NCI-H2196 treated with DMSO at 0.1 percent for 48 hours (cell line): ENCODE data around the gene CLHC1.
A peak's percentile ranks its signal among the peaks of the same experiment; 100 is the strongest.
"Not testable (repeated sequence)": the region's sequence is repeated elsewhere in the genome, so short reads cannot be mapped to it uniquely, and the experiment has no call there.

Source experiments
- DNase-seq: peaks from one replicate; lab custom pipeline; 2025; ENCODE audit not compliant: unreplicated experiment; lab: John Stamatoyannopoulos, UW

Gene CLHC1

DNA sequence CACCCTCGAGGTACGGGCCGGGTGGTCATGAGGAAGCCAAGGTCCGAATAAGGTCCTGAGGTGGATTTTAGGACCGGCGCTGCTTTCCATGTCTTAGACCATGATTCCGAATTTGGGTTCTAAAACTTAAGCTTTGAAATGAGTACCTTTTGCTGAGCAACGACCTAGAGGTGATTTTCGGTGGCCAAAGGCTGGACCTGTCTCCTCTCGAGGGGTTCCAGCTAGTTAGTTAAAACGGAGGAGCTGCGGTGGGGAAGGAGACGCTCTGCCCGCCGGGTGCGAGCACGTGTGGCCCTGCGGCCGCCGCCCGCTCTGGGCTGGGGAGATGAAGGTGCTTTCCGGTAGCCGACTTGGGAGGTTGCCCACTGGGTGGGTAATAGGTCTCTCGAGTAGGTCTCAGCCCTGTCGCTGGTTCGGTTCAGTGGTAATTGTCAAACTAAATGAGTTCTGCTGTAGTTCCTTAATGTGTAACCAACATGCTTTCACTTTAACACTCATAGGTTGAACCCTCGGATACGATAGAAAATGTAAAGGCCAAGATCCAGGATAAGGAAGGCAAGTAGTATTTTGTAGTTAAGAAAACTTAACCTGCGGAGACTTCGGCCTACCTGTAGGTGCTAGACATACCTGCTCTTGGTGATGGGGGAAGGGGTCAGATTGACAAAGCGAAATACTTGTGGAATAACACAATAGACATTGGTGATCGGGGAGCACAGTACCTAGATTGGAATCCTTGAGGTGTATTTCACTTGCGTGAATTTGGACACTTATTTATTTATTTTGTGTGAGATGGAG lies 967 bp upstream of the CLHC1 start:
- DNase-seq = no peak

GRCh38 chr2:55231546-55232083 lies 478 bp downstream of the CLHC1 start:
- no peak for DNase-seq

GRCh38 chr2:55230551-55230950 lies 1.5 kb downstream of the CLHC1 start:
- DNase-seq = no peak

DNA sequence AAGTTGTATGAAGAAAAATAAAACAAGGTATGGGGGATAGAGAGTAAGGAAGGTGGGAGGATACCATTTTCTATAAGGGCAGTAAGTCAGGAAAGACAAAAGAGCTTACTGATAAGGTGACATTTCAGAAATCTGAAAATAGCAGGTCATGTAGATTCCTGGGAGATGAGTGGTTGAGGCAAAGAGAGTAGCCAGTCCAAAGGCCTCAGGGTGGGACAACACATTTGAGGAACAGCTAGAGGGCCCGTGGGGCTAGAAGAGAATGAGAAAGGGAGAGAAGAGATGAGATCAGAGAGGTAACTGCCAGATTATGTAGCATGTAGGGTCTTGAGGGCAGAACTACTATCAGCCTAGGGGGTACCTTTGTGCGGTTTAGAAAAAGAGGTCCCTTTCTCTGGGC lies 2.9 kb downstream of the CLHC1 start:
- DNase-seq = no peak

- DNase-seq = no peak
Observed at GRCh38 chr2:55228226-55228563, 3.9 kb downstream of the CLHC1 start.

GRCh38 chr2:55227437-55228225 lies 4.5 kb downstream of the CLHC1 start:
- DNase-seq = not testable (repeated sequence)

DNA sequence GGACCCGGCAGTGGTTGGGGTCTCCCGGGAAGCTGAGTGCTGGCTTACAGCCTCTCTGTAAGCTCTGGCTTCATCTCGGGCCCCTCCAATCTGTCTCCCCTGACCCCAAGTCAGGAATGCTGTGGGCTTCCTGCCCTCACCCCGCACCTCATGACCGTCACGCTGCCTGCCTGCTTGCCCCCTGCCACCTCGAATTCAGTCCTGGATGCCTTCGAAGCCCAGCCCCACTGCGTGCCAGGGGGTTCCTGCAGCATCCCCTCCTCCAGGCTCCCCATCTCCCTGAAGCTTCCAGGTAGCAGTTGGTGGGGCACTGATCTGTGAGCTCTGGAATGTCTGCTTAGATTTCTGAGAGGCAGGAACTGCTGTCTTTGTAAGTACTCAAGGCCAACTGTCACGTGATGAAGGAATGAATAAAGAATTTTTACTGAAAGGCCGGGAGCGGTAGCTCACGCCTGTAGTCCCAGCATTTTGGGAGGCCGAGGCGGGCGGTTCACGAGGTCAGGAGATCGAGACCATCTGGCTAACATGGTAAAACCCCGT lies 6.5 kb downstream of the CLHC1 start:
- no peak for DNase-seq

DNA sequence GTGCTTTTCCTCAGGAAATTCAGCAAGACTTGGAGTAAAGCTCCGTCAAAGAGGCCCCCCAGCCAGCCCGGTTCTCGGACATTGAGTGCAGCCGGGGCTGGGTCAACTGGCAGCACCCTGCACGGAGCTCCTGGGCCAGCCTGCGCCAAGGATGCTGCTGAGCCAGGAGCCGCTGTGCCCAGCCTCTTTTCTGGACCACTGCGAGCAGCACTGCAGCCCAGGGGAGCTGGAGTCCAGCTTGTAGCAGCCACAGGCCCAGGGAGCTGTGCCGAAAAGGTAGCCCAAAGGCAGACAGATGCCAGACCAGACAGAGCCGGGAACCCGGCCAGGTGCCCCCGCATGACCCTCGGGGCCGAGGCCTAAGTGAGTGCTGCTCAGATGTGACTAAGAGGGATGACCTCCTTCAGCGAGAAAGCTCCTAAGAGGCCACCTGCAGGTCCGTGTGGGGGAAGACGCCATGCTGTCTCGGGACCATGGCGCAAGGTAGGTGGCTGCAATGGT lies 7.3 kb downstream of the CLHC1 start:
- DNase-seq = no peak

DNA sequence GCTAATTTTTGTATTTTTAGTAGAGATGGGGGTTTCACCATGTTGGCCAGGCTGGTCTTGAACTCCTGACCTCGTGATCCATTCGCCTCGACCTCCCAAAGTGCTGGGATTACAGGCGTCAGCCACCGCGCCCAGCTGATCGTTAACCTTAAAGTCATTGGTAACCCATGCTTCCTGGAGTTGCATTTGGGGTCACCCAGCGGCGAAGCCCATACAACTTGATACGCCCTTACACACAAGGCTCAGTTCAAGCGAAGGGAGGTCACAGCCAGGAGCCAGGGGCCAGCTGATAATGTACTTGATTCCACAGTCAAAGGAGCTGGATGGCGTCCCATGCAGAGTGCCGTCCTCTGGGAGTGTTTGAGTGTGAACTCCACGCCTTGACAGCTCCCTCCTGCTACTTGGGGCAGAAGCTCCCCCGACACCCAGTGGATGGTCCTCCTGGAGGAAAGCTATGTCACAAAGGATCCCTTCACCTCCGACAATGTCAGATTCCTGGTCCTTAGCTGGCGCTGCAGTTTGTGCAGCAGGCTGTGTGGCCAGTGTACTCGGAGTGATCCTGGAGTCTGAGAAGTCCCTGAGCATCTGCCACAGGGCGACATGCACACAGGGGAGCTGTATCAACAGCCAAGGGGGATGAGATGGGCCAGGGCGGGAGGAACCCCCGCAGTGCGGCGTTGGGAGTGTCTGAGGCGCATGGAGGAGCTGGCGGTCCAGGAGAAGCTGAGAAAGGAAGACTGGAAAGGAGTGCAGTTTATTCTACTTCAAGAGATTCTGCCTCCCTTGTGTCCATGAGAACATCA lies 7.9 kb downstream of the CLHC1 start:
- DNase-seq = no peak

DNA sequence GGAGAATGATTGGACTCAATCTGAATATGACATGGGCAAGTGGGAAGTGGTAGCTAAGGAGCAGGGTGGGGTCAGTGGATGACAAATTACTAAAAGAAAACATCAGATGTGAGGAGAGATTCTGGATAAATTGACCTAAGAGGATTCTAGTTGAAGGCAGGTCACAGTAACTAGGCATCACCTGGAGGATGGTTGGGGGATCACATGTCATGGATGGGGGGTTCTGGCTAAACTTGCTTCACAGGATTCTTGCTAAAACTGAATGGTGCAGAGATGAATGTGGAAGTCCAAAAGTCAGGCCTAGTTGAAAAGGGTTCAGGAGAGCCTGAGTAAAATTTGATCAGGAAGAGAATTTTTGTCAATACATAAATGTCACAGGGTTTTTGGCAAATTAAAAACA lies 18.3 kb downstream of the CLHC1 start:
- no peak for DNase-seq

- DNase-seq = no peak
Observed at GRCh38 chr2:55204950-55205349, 27.1 kb downstream of the CLHC1 start.

GRCh38 chr2:55204536-55204935 lies 27.6 kb downstream of the CLHC1 start:
- no peak for DNase-seq

- no peak for DNase-seq
Observed at GRCh38 chr2:55200416-55200815, 31.7 kb downstream of the CLHC1 start.

GRCh38 chr2:55196526-55196925 lies 35.6 kb downstream of the CLHC1 start:
- DNase-seq = no peak

- DNase-seq = not testable (repeated sequence)
Observed at GRCh38 chr2:55191888-55192287, 40.2 kb downstream of the CLHC1 start.

DNA sequence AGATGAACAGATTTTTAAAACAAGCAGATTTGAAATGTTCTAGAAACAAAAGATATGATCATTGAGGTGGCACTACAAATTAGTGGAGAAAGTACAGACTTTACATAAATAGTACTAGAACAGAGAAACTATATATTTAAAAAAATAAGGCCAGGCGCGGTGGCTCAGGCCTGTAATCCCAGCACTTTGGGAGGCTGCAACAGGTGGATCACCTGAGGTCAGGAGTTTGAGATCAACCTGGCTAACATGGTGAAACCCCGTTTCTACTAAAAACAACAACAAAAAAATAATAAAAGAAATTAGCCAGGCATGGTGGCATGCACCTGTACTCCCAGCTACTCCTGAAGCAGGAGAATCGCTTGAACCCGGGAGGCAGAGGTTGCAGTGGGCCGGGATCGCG lies 45.3 kb downstream of the CLHC1 start:
- not testable (repeated sequence) for DNase-seq

- no peak for DNase-seq
Observed at GRCh38 chr2:55180374-55180773, 51.7 kb downstream of the CLHC1 start.

- DNase-seq = no peak
Observed at GRCh38 chr2:55176094-55176415, 56.0 kb downstream of the CLHC1 start.

DNA sequence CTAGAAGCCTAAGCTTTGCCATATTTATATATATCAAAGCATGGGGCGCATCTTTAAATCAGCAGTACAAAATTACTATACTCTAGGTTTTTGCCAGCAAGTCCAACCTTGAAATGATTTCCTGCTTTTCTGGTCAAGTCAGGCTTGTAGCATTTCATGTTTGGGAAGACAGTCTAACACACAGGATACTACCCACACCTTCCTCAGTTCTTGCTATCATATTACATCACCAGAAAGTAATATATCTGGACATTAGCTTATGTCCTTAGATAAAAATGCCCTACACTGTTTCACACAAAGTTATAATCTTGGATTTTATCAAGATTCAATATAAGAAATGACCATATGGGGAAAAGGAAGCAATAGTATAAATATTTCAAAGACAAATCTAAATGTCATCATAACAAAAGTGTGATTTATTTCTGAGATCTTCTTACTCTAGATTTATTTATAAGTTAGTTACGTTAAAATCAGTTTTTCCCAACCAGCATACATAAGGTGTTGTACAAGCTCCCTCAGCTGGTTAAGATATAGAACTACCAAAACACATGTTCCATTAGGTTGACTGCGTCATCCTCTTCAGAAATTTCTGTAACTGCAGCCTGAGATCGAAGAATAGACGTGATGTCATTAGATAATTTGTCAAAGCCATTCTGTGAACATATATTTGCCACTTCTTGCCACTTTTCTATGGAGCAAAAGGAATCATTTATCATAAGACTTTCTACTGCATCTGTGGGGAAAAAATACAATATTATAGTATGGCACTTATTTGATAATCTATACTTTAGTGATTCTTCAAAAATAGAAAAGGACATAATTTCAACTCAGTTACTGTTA lies 56.6 kb downstream of the CLHC1 start:
- peak; percentile 6 for DNase-seq

DNA sequence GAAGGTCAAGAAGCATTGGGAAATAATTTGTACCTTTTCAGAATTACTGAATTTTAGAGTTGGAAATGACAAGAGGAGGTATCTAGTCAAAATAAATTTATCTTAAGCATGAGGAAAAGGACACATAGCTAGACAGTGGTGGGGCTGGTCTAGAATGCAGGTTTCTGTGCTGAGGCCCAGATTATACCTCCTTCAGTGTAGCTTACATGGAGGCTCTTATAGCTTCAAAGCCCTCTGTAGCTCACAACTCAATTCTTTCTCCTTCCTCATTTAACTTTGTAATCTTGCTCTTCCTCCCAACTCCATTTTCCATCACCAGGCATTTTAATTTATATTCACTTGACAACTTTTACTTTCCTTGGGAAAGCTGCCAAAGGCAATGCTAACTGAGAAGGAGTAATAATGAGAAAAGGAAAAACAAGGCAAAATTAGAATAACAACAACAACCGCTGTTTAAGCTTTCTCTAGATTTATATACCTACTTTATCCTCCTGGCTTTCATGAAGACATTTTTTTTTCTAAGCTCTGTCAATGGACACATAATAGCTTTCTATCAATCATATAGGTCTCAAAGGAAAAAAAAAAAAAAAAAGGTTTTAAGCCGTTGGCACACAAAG lies 58.5 kb downstream of the CLHC1 start:
- DNase-seq = no peak
